Mesenchymal stem cell (in vitro differentiated cells and primary cell): Measurements from ENCODE around the gene AHNAK2.

Experiments
- DNase-seq: peaks from one replicate; pipeline ENCODE4 v3.0.0-alpha.2; 2013
- H2AFZ ChIP-seq: one replicate; pipeline ENCODE4 v1.6.1; 2013; ENCODE audit warnings: low read depth, mild to moderate bottlenecking, control low read depth, inconsistent platforms, low read length, moderate library complexity
- H2AK5ac ChIP-seq: 2 replicates; pipeline ENCODE4 v1.6.1; 2013; ENCODE audit warnings: low read length, moderate library complexity, mild to moderate bottlenecking, inconsistent platforms; ENCODE audit not compliant: severe bottlenecking
- H2BK120ac ChIP-seq: one replicate; pipeline ENCODE4 v1.6.1; 2013; ENCODE audit warnings: low read depth, mild to moderate bottlenecking, inconsistent platforms, low read length, moderate library complexity
- H2BK12ac ChIP-seq, 2 experiments: one replicate each; pipeline ENCODE4 v1.6.1; 2013; ENCODE audit warnings: inconsistent platforms in 2 of 2, low read length in 2 of 2, mild to moderate bottlenecking in 2 of 2, moderate library complexity in 2 of 2, control low read depth in 1 of 2
- H2BK15ac ChIP-seq: one replicate; pipeline ENCODE4 v1.6.1; 2013; ENCODE audit warnings: mild to moderate bottlenecking, low read depth, inconsistent platforms; ENCODE audit not compliant: poor library complexity, severe bottlenecking
- H2BK5ac ChIP-seq: 2 replicates; pipeline ENCODE4 v1.6.1; 2013; ENCODE audit warnings: low read depth, mild to moderate bottlenecking, low read length, control low read depth, inconsistent platforms; ENCODE audit not compliant: poor library complexity, severe bottlenecking
- H3K14ac ChIP-seq, 2 experiments: one replicate each; pipeline ENCODE4 v1.6.1; 2013; ENCODE audit warnings: inconsistent platforms in 2 of 2, low read length in 2 of 2, control low read depth in 1 of 2, mild to moderate bottlenecking in 1 of 2, moderate library complexity in 1 of 2
- H3K18ac ChIP-seq, 2 experiments: one replicate each; pipeline ENCODE4 v1.6.1; 2013; ENCODE audit warnings: inconsistent platforms in 2 of 2, low read length in 2 of 2, control low read depth in 1 of 2, low read depth in 1 of 2, mild to moderate bottlenecking in 1 of 2
- H3K23ac ChIP-seq, 2 experiments: one replicate each; pipeline ENCODE4 v1.6.1; 2013; ENCODE audit warnings: inconsistent platforms in 2 of 2, low read length in 2 of 2, mild to moderate bottlenecking in 2 of 2, moderate library complexity in 2 of 2, control low read depth in 1 of 2
- H3K27ac ChIP-seq: 2 replicates; pipeline ENCODE4 v1.5.1; 2013; ENCODE audit warnings: mild to moderate bottlenecking, moderate library complexity, low read length, control low read depth, inconsistent platforms; ENCODE audit not compliant: poor library complexity, severe bottlenecking
- H3K27me3 ChIP-seq, 2 experiments: 2 replicates each; pipeline versions ENCODE4 v1.6.1 to v1.7.0; 2013; ENCODE audit warnings: low read length in 2 of 2, mild to moderate bottlenecking in 2 of 2, moderate library complexity in 2 of 2, control low read depth in 1 of 2, inconsistent platforms in 1 of 2; ENCODE audit not compliant: control insufficient read depth in 1 of 2, insufficient read depth in 1 of 2
- H3K36me3 ChIP-seq, 2 experiments: 2 replicates each; pipeline versions ENCODE4 v1.6.1 to v1.7.0; 2013; ENCODE audit warnings: low read length in 2 of 2, control low read depth in 1 of 2, inconsistent platforms in 1 of 2, low read depth in 1 of 2, mild to moderate bottlenecking in 1 of 2; ENCODE audit not compliant: insufficient read depth in 2 of 2, control insufficient read depth in 1 of 2
- H3K4ac ChIP-seq, 2 experiments: one replicate each; pipeline ENCODE4 v1.6.1; 2013; ENCODE audit warnings: inconsistent platforms in 2 of 2, low read length in 2 of 2, mild to moderate bottlenecking in 2 of 2, moderate library complexity in 2 of 2, control low read depth in 1 of 2, low read depth in 1 of 2
- H3K4me1 ChIP-seq: 2 replicates; pipeline ENCODE4 v1.6.1; 2013; ENCODE audit warnings: low read depth, low read length, control low read depth; ENCODE audit not compliant: control insufficient read depth, insufficient read depth
- H3K4me2 ChIP-seq: 2 replicates; pipeline ENCODE4 v1.6.1; 2013; ENCODE audit warnings: low read length, mild to moderate bottlenecking, inconsistent platforms; ENCODE audit not compliant: poor library complexity, severe bottlenecking
- H3K4me3 ChIP-seq, 2 experiments: 2 replicates each; pipeline versions ENCODE4 v1.5.1 to v1.7.0; 2013; ENCODE audit warnings: low read length in 2 of 2, mild to moderate bottlenecking in 2 of 2, control low read depth in 1 of 2, low read depth in 1 of 2; ENCODE audit not compliant: insufficient read depth in 1 of 2
- H3K79me1 ChIP-seq: replicated peaks from 2 replicates; pipeline ENCODE4 v1.6.1; 2013; ENCODE audit warnings: mild to moderate bottlenecking, control low read depth, low read length, inconsistent platforms; ENCODE audit not compliant: poor library complexity, severe bottlenecking
- H3K9ac ChIP-seq: 2 replicates; pipeline ENCODE4 v1.7.0; 2013; ENCODE audit warnings: mild to moderate bottlenecking, low read length, moderate library complexity
- H3K9me3 ChIP-seq: 2 replicates; pipeline ENCODE4 v1.7.0; 2013; ENCODE audit warnings: mild to moderate bottlenecking, low read length; ENCODE audit not compliant: control insufficient read depth
- H4K8ac ChIP-seq: one replicate; pipeline ENCODE4 v1.6.1; 2013; ENCODE audit warnings: inconsistent platforms, mild to moderate bottlenecking, low read length, moderate library complexity
- H4K91ac ChIP-seq: one replicate; pipeline ENCODE4 v1.6.1; 2013; ENCODE audit warnings: mild to moderate bottlenecking, low read length, inconsistent platforms
- WGBS: methylation state at CpG from one replicate; pipeline ENCODE4 v1.1.7; 2013; ENCODE audit warnings: mixed read lengths; 5-methylcytosine and 5-hydroxymethylcytosine counted together

The AHNAK2 gene

GRCh38 chr14:104894331-104895206 is 83.6 kb downstream of the AHNAK2 start:
- H3K36me3 ChIP-seq = peaks cover 17 to 58% of the 10 kb centered on the region in 2 experiments
- no peak overlapping the region for H2BK15ac ChIP-seq
- H3K14ac ChIP-seq = no peak overlapping the region
- H3K18ac ChIP-seq = no peak overlapping the region
- H3K9me3 ChIP-seq = no peaks in the 10 kb centered on the region
- H3K4me3 ChIP-seq = no peak overlapping the region
- no peak overlapping the region for H3K9ac ChIP-seq
- H4K91ac ChIP-seq = no peak overlapping the region
- no peaks in the 10 kb centered on the region for H3K27me3 ChIP-seq
- H2BK120ac ChIP-seq = no peak overlapping the region
- 93% methylated on average over 29 of the region's 30 CpGs for WGBS
- no peak overlapping the region for H3K4ac ChIP-seq
- H3K23ac ChIP-seq = no peak overlapping the region
- no peak overlapping the region for H2BK12ac ChIP-seq
- H3K79me1 ChIP-seq = no peaks in the 10 kb centered on the region
- H2BK5ac ChIP-seq = no peak overlapping the region
- no peak overlapping the region for H4K8ac ChIP-seq
- no peak overlapping the region for H3K27ac ChIP-seq
- H3K4me2 ChIP-seq = no peak overlapping the region
- H2AFZ ChIP-seq = no peak overlapping the region
- H2AK5ac ChIP-seq = no peak overlapping the region
- no peak for DNase-seq
- H3K4me1 ChIP-seq = peaks cover 16% of the 10 kb centered on the region

DNA sequence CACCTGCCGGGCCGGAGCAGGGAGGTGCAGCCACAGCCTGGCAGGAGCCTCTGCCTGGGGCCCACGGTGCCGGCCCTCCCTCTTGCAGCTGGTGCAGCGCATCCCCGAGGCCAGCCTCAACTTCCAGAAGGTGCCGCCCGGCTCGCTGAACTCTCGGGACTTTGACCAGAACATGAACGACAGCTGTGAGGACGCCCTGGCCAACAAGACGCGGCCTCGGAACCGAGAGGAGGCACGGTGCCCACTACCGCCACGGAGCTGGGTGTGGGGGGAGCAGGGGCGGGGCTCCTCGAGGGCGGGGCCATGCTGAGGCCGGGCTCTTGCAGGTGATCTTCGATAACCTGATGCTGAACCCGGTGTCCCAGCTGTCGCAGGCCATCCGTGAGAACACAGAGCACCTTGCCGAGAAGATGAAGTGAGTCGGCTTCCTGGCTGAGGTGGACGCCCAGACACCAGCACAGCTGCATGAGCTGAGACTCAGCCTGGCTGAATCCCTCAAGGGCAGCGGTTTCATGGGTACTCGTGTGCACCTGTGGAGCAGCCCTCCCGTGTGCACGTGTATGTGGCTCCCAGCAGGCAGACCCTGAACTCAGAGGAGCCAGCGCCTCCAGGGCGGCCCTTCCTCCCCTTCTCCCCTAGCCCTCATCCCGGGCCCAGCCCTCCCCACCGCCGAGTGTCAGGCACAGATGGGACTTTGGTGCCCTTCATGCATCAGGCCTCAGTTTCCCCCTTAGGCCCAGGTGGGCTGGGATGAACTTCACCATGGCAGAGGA is 84.6 kb downstream of the AHNAK2 start:
- H3K9ac ChIP-seq = no peak overlapping the region
- H3K18ac ChIP-seq = no peak overlapping the region
- H2BK120ac ChIP-seq = no peak overlapping the region
- DNase-seq = no peak
- H3K14ac ChIP-seq = no peak overlapping the region
- H4K8ac ChIP-seq = no peak overlapping the region
- no peak overlapping the region for H2BK15ac ChIP-seq
- H3K9me3 ChIP-seq = no peaks in the 10 kb centered on the region
- H4K91ac ChIP-seq = no peak overlapping the region
- H3K4me1 ChIP-seq = peaks cover 11% of the 10 kb centered on the region
- H3K27me3 ChIP-seq = no peaks in the 10 kb centered on the region
- no peak overlapping the region for H2AFZ ChIP-seq
- peaks cover under 1% of the 10 kb centered on the region for H3K79me1 ChIP-seq
- H3K4me2 ChIP-seq = no peak overlapping the region
- no peak overlapping the region for H3K4ac ChIP-seq
- no peak overlapping the region for H2BK12ac ChIP-seq
- no peak overlapping the region for H3K23ac ChIP-seq
- no peak overlapping the region for H2BK5ac ChIP-seq
- H2AK5ac ChIP-seq = no peak overlapping the region
- no peak overlapping the region for H3K4me3 ChIP-seq
- H3K27ac ChIP-seq = no peak overlapping the region
- H3K36me3 ChIP-seq = peaks cover 17 to 68% of the 10 kb centered on the region in 2 experiments
- WGBS = 89% methylated on average over 38 of the region's 39 CpGs

GRCh38 chr14:104892531-104893434 is 85.4 kb downstream of the AHNAK2 start:
- no peak overlapping the region for H3K4ac ChIP-seq
- no peak for DNase-seq
- 78% methylated on average over 31 of the region's 31 CpGs for WGBS

More at GRCh38 chr14:104892531-104893434, 85.4 kb downstream of the AHNAK2 start:
- H3K36me3 ChIP-seq = peaks cover 24 to 71% of the 10 kb centered on the region in 2 experiments
- H2AFZ ChIP-seq = no peak overlapping the region
- peaks cover 3% of the 10 kb centered on the region for H3K79me1 ChIP-seq
- H4K91ac ChIP-seq = no peak overlapping the region
- H3K18ac ChIP-seq = no peak overlapping the region
- H3K14ac ChIP-seq = peak overlapping the region in 1 of 2 experiments; percentile 47
- H3K27ac ChIP-seq = no peak overlapping the region
- H3K4me1 ChIP-seq = peaks cover 13% of the 10 kb centered on the region
- no peaks in the 10 kb centered on the region for H3K9me3 ChIP-seq
- H2BK15ac ChIP-seq = no peak overlapping the region
- H3K27me3 ChIP-seq = no peaks in the 10 kb centered on the region
- no peak overlapping the region for H4K8ac ChIP-seq
- H3K4me3 ChIP-seq = no peak overlapping the region
- H3K23ac ChIP-seq = no peak overlapping the region
- H2BK5ac ChIP-seq = no peak overlapping the region
- no peak overlapping the region for H2BK12ac ChIP-seq
- H2BK120ac ChIP-seq = no peak overlapping the region
- H3K4me2 ChIP-seq = no peak overlapping the region
- H2AK5ac ChIP-seq = no peak overlapping the region
- no peak overlapping the region for H3K9ac ChIP-seq
